ENCODE measurements around the gene ZCCHC24. TPM values are rescaled to one million over a fixed set of nuclear protein-coding genes. Genes with fewer than 3 reads are reported as not detected.

Gene ZCCHC24
- total RNA-seq, 1 experiment from 2014 or later, result 3.8 TPM

GRCh38 chr10:79392020-79392398, 53.4 kb downstream of the ZCCHC24 start:
- peak overlapping the region in 1 of 3 experiments; percentile 25; a peak in 2 of 7 replicates for H3K27ac Mint-ChIP-seq
- Histone ChIP-seq H3K79me2 (ENCODE audit: insufficient read depth, low read length) (no peaks in the 10 kb centered on the region), H3K18ac (ENCODE audit: insufficient read length, low read depth, low read length) (no peak overlapping the region), H4K8ac (replicated peaks; ENCODE audit: insufficient read length, low read depth, low read length) (no peak overlapping the region), H3K79me1 (ENCODE audit: insufficient read depth, low read depth, low read length, poor library complexity, severe bottlenecking) (no peaks in the 10 kb centered on the region), H3T11ph (ENCODE audit: low read length) (no peak overlapping the region), H2BK12ac (ENCODE audit: insufficient read length, low read depth, low read length) (no peak overlapping the region), H4K20me1 (ENCODE audit: control insufficient read depth, insufficient read depth, insufficient read length) (no peaks in the 10 kb centered on the region), H3K4me1 (ENCODE audit: insufficient read depth, low read length) (no peaks in the 10 kb centered on the region), H3K9me3 (ENCODE audit: control insufficient read depth, low read depth, low read length) (no peaks in the 10 kb centered on the region), H3K9ac (ENCODE audit: extremely low read depth, insufficient read length, low read length) (no peak overlapping the region), H3K27me3 (ENCODE audit: insufficient read depth, low read length) (no peaks in the 10 kb centered on the region), H3K4ac (ENCODE audit: low read depth, low read length) (no peak overlapping the region), H4K5ac (ENCODE audit: insufficient read length, low read depth, low read length) (no peak overlapping the region), H2AFZ (ENCODE audit: low read length) (no peak overlapping the region), H3K27ac (ENCODE audit: insufficient read length, low read depth, low read length) (no peak overlapping the region), H3K56ac (ENCODE audit: insufficient read length, low read depth, low read length) (no peak overlapping the region), H3K23me2 (ENCODE audit: insufficient read length, low read depth, low read length, poor library complexity, severe bottlenecking) (no peaks in the 10 kb centered on the region), H3K14ac (ENCODE audit: insufficient read depth, low read length) (no peak overlapping the region), H4K91ac (ENCODE audit: insufficient read length, low read depth, low read length) (no peak overlapping the region), H2BK120ac (ENCODE audit: low read depth, low read length, poor library complexity, severe bottlenecking) (no peak overlapping the region), H2AK5ac (ENCODE audit: insufficient read length, low read length) (no peak overlapping the region), H2BK15ac (ENCODE audit: low read depth, low read length) (no peak overlapping the region), H3K23ac (ENCODE audit: insufficient read length, low read depth, low read length) (no peak overlapping the region), H2BK20ac (ENCODE audit: low read depth, low read length, poor library complexity, severe bottlenecking) (no peak overlapping the region), H3K4me2 (ENCODE audit: insufficient read depth, insufficient read length, low read length) (no peak overlapping the region), H2BK5ac (ENCODE audit: insufficient read length, low read length) (no peak overlapping the region)
- TF ChIP-seq, protein P1, sequence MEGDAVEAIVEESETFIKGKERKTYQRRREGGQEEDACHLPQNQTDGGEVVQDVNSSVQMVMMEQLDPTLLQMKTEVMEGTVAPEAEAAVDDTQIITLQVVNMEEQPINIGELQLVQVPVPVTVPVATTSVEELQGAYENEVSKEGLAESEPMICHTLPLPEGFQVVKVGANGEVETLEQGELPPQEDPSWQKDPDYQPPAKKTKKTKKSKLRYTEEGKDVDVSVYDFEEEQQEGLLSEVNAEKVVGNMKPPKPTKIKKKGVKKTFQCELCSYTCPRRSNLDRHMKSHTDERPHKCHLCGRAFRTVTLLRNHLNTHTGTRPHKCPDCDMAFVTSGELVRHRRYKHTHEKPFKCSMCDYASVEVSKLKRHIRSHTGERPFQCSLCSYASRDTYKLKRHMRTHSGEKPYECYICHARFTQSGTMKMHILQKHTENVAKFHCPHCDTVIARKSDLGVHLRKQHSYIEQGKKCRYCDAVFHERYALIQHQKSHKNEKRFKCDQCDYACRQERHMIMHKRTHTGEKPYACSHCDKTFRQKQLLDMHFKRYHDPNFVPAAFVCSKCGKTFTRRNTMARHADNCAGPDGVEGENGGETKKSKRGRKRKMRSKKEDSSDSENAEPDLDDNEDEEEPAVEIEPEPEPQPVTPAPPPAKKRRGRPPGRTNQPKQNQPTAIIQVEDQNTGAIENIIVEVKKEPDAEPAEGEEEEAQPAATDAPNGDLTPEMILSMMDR (conservative IDR thresholded peaks at IDR 0.05), result no peak
- no peaks in the 10 kb centered on the region for H3K9me3 Mint-ChIP-seq
- DNase-seq, result no peak
- no peaks in the 10 kb centered on the region; a peak in 2 of 7 replicates for H3K36me3 Mint-ChIP-seq (ENCODE audit: insufficient read depth in 1 of 3, low read depth in 3 of 3)
- peaks cover 3% of the 10 kb centered on the region for H3K27me3 Mint-ChIP-seq (ENCODE audit: low read depth)
- H3K4me1 Mint-ChIP-seq, result no peaks in the 10 kb centered on the region
- H3K4me3 Mint-ChIP-seq, result no peak overlapping the region
- WGBS (ENCODE audit: extremely low coverage, insufficient read length, low lambda C conversion rate), result no CpG with 5 or more reads among the region's 14 CpGs
